HTR-8/SVneo (cell line): ENCODE data around the gene ABHD12B.

Experiments used
- DNase-seq: peaks from one replicate; pipeline ENCODE4 v3.0.0; 2011; ENCODE audit warnings: low spot score, mixed read lengths; ENCODE audit not compliant: insufficient read length
- FAIRE-seq: peaks from 2 replicates; lab custom pipeline; 2011; peaks lifted over from hg19 to GRCh38; lab: Jason Lieb, UNC

The ABHD12B gene

DNA sequence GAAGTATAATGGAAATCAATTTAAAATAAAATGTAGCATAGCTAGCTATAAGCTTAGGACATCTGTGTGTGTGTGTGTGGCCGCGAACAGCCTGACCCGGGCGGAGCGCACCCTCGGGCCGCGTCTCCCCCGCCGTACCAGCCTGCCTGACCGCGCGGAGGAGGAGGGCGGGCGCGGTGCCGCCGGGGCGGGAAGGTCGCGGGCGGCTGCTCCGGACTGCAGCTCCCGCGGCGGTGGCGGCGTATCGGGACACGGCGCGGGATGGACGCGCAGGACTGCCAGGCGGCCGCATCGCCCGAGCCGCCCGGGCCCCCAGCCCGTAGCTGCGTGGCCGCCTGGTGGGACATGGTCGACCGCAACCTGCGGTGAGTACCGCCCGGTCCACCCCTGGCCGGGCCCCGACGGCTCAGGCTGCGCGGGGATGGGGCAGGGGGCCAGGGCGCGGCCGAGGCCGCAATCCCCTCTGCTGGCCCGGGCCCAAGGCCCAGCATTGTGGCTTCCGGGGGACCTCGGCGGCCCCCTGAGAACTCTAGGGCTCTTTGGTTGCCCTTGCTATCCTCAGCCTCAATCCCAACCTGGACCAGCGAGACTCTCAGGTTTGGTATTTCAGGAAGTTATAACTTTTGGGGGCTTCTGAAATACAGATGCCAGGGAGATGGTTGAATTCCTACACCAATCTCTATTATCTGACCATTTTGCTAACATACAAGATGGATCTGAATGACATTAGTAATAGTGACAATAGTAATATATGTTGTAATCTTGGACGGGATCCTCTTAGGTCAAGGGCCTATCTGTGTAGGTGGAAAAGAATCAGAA is at the start of gene ABHD12B:
TSS of gene ABHD12B (plus strand) at position 140 of the 819 bp plus-strand sequence. CDS start at position 262, 122 bp downstream.
- DNase-seq (no peak), FAIRE-seq (no peak)

- no peak for FAIRE-seq
Observed at GRCh38 chr14:50822501-50823042, 49.3 kb upstream of the ABHD12B start.

DNA sequence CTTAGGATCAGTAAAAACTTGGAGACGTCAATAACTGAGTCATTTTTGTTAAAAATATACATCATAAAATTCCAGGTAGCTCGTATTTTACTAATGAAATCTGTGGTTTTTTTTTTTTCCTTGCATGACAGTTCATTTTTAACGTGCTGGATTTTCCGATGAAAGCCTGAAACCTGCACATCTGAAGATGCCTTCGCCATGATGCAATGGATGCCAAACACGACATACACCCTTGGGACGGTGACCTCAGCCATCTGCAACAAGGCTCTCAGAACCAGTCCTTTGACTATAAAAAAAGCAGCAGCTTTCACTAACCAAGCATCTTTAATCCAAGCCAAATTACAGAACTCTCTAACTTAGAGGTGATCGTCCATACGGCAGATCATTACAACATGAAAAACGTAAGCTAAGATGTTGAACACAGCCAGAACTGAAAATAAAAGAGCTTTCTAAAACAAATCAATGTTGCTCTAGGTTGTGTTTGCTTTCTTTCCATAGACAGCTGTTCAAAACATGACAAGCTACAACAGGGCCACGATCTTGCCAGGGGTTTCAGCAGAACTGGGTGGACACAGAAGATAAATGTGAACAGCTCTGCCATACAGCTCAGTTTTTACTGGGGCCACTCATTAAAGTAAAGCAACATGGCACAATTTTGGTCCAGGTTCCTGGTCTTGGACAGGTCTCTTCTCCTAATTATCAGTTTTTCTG is 48.6 kb upstream of the ABHD12B start:
- DNase-seq: no peak
- no peak for FAIRE-seq

More at GRCh38 chr14:50822501-50823042, 49.3 kb upstream of the ABHD12B start:
- DNase-seq: no peak

- DNase-seq: no peak
- no peak for FAIRE-seq
Observed at GRCh38 chr14:50823762-50824636, 47.9 kb upstream of the ABHD12B start.

GRCh38 chr14:50825307-50825706 is 46.5 kb upstream of the ABHD12B start:
- FAIRE-seq (no peak), DNase-seq (no peak)

GRCh38 chr14:50826681-50827080 is 45.2 kb upstream of the ABHD12B start:
- DNase-seq: no peak
- no peak for FAIRE-seq

DNA sequence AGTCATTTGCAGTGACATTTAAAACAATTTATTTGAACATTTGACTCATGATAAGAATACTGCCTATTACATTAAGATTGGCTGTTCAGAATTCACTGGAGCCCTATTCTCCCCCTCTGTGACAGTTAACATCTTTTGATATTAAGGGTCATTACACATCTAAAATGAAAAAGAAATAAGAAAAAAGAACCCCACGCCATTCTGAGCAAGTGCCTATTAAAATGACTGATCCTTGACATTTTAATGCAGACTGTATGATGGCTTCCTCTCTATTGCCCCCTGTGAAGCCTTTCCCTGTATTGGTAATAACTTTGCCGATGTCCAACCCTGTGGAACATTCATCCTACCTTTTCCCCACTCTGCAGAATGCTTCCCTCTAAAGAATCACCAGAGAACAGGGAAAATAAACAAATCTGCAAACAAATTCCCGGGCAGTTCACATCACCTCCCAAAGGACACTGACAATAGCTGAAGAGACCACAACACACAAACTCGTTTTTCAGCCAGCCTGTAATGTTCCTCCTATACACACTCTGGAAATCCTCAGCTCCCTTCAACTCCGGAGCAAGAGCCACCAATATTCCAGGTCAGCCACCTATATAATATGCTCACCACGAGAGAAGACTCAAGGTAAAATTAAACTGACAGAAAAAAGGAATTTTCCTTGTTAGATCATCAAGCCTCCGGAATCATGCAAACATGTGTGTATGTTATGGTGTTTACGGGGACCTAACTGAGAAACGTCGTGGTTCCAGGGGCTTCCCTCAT is 42.9 kb upstream of the ABHD12B start:
- no peak for DNase-seq
- FAIRE-seq: no peak

GRCh38 chr14:50829489-50830043 is 42.3 kb upstream of the ABHD12B start:
- no peak for FAIRE-seq
- no peak for DNase-seq

GRCh38 chr14:50830044-50830931 is 41.6 kb upstream of the ABHD12B start:
- DNase-seq (peak; percentile 32), FAIRE-seq (no peak)

- FAIRE-seq (no peak), DNase-seq (peak; percentile 49)
Observed at GRCh38 chr14:50830932-50831725, 40.7 kb upstream of the ABHD12B start, which contains the start of gene NIN. Gene NIN, minus strand, starts transcription at chr14:50831162. Its CDS starts 9,106 bp downstream, at chr14:50822056.

GRCh38 chr14:50831726-50832168 is 40.1 kb upstream of the ABHD12B start:
- DNase-seq: no peak
- FAIRE-seq: no peak

DNA sequence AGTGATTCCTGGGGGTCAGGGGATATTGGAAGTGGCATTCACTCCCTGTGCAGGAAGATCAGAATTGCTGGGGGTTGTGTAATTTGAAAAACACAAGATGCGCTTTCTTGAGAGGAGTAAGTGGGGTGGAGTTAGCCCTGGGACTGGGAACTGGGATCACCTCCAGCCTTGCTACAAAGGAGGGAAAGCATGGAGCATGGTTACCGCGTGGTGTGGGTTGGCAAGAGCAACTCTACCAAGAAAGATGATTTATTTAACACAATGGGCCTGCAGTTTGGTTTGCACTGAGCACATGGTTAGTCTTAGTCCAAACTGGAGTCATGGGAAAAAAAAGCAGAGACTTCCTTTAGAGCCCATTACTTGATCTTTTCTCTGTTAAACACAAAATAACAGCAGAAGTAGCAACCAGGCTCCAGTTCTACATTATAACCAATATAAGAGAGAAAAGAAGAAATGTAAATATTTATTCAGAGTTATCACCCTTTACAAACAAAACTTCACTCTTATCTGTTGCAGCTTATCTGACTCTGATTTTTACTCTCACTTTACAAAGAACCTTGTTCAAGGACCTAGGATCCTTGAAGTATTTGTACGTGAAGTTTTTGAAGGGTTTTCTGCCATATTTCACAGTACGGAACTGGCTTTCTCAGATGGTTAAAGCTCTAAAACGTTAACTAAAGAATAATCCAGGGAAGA is 38.8 kb upstream of the ABHD12B start:
- FAIRE-seq (no peak), DNase-seq (no peak)

GRCh38 chr14:50834802-50835276 is 37.0 kb upstream of the ABHD12B start:
- DNase-seq (no peak), FAIRE-seq (no peak)

DNA sequence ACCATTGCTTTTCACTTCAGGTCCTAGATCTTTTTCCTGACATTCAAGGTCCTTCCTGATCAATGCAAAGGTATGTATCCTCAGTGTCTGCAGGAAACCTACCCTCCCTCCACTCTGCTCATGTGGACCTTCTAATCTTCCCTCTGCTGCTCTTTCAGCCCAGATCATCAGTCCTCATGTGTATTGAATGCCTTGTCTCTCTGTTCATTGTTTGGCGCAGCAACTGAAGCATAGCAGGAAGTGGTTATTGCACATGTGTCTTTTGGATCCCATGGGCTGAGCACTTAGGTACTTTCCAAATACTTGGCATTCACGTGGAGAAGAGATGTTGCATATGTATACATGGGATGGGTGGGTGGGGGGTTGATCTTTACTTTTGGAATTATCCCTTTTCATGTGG is 36.6 kb upstream of the ABHD12B start:
- no peak for FAIRE-seq
- no peak for DNase-seq

DNA sequence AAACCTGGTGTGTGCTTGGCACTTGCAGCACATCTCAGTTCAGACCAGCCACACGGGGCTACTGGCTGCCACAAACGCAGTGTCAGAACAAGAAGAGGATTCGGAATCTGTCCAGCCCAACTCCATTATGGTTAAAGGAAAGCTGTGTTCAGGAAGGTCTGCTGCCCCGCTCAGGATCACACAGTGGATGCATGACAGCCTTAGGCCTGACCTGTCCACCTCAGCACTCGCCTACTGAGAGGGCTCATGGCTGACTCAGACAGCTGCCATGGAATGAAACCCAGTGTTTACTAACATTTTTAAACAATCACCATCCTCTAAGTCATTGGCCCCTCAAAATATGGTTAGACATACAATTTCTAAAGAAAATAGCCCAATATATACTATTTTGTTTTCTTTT is 35.3 kb upstream of the ABHD12B start:
- DNase-seq (no peak), FAIRE-seq (no peak)

- no peak for DNase-seq
- no peak for FAIRE-seq
Observed at GRCh38 chr14:50837271-50837670, 34.6 kb upstream of the ABHD12B start.
